GDM1 (cell line): ENCODE results near the gene CD5L.

Experiments
- DNase-seq: peaks from one replicate; lab custom pipeline; 2025; lab: John Stamatoyannopoulos, UW

CD5L gene

DNA sequence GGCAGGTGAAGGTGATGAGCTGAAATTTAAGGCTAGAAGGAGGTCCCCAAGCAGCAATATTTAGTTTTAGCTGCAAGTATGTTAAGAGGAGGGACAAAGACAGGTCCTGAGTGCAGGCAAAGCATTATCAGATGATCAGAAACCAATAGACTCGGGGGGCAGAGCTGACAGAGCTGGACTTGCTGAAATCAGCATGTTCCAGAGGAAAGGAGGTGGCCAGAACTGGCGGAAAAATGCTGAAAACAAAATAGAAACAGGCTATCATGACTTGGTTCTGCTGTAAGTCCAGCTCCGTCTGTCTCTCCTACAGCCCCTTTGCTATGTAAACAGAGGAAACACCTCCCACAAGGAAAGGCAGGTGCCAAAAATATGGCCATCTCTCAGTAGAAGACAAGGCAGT, at the start of gene CD5L:
CD5L (minus strand) TSS at position 101 of the 400 bp plus-strand sequence. CDS start 107 bp downstream, outside the sequence.
- no peak for DNase-seq

DNA sequence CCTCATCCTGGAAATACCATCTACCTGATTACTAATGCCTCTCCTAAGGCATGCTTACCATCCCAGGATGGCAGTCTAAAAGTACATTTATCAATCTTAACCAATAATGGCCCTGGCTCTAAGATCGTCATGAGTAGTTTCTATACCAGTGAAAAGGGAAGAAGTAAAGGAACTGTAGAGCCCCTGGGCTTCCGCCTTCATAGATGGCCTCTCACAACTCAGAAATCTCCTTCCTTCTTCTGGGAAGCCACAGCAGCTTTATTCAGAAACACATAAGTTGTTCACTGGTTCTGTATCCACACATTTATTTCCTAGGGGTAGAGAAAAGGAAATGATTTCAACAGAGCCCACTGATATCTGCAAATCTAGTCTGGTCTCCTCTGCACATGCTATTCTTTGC, 41.0 kb upstream of the CD5L start:
- DNase-seq: no peak

DNA sequence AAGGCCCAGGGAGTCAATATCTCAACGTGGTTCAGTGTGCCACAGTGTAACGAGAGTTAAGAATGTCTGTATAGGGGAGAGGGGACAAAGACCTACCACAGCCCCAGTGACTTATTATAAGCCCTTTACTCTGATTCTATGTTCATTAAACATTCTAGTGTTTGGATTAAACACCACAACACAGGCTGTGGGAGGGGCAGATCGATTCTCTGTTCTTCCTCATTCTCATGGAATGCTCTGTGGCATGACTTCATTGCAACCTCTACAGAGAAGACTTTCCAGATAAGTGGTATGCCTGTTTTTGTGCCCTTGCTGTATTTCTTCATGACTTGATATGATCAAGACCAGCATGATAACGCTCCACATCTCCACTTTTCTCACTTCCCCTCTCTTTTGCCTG, 39.0 kb upstream of the CD5L start:
- no peak for DNase-seq

DNA sequence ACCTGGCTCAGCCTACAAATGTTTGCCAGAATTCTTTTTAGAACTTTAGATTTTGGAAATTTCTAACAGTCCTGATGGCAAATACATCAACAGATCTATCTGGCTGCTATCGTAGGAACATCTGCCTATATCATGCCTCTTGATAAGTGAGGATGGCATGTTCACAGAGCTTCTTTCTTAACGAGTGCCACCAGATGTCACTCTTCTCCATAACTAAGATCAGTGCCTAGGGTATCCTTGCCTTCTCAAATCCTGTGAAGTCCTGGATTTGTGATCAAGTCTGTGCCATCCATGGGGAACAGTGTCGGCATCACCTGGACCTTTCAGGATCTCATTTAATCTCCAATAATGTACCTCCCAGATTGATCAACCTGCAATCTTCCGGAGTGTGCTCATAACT, 36.5 kb upstream of the CD5L start:
- DNase-seq: no peak

DNA sequence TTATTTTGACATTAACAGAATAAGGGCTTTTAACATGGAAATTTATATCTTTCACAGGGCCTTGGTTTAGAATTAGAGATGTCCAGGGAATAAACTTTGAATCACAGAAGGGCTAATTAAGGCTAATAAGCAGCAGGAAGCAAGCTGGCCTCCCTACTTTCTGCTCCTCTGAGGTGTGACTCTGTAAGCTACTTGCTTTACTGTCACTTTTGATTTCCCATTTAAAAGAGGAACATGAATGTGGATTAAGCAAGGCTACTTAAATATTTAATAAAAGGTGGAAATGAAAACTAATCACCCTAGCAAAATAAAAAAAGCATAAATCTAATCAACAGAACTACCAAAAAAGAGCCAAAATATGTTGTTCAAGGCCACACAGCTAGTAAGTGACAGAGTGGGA, 28.9 kb upstream of the CD5L start:
- no peak for DNase-seq

DNA sequence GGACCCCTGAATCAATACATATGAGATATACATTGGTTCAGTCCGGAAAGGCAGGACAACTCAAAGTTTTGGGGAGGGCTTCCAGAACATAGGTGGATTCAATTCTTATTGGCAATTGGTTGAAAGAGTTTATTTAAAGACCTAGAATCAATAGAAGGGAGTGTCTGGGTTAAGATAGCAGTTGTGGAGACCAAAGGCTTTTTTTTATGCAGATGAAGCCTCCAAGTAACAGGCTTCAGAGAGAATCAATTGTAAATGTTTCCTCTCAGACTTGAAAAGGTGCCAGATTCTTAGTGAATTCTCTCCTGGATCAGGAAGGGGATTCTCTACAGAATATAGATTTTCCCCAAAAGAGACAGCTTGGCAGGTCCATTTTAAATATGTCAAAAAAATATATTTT, 27.0 kb upstream of the CD5L start:
- no peak for DNase-seq

DNA sequence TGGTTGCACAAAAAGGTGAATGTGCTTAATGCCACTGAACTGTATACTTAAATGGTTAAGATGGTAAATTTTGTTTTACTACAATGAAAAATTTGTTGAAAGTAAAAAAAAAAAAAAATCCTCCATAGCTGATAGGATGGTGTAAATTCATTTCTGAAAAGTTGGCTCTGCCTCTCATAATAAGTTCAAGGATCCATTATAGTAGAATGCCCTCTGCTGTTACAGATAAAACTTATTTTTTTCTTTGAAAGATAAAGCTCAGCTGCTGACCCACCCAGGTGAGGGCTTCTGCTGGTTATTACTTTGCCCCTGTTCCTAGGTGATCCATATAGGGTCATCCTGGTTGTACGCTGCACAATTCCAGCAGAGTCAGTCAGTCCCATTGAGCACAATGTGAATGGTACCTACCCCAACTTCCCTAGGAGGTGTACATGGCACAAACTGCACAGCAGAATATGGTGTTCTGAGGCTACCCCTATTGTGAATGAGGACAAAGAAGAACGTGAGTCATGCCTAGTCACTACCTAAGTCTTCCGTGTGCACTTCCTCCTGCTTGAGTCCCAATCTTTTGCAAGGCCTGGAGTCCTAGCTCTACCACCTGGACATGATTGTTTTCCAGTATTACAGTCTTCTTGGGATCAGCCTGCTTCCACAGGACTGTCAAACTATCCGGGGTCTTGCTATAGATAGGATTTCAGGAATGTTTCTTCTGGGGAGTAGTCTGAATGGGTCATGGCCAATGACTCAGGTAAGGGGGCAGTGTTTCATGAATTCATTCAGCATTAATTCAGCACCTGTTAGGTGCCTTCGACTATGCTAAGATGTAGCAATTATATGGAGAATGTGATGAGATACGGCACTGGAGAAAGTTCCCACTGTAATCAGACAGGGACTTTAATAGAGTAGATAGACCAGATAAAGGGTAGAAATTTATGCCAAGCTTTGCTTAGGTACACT, 20.8 kb upstream of the CD5L start:
- no peak for DNase-seq

DNA sequence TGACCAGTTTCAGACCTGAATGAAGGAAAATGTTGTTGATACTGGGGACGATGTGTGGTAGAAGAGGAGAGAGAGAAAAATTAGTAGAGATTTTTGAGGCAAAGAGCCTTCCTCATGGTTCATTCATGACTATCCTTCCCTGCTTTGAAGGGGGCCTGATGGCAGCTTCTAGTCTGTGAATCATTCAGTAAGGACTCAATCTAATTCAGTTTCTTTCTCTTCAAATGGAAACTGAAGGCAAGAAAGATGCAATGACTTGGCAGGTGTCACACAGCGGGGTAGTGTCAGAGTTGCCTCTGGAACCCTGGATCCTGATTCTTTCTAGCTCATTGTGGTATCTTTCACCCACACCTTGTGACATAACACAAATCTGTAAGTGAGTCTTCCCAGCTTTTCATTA, 14.9 kb upstream of the CD5L start:
- DNase-seq: no peak

DNA sequence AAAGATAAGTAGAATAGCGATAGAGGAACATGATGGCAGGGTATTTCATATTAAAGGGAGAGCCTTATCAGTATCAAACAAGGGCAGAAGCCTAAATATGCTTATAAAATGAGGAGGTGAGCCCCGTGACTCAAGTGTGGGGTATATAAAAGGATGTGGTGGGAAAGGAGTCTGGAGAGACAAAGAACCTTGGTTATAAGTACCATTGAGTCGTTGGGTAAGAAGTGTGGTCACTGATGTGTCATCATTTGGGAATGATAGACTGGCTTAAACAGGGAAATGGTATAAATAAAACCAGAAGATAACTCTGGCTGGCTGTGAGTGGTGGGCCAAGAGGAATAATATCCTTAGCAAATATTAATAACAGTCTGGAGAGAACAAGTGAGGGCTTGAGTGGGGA, 10.9 kb upstream of the CD5L start:
- DNase-seq: no peak

DNA sequence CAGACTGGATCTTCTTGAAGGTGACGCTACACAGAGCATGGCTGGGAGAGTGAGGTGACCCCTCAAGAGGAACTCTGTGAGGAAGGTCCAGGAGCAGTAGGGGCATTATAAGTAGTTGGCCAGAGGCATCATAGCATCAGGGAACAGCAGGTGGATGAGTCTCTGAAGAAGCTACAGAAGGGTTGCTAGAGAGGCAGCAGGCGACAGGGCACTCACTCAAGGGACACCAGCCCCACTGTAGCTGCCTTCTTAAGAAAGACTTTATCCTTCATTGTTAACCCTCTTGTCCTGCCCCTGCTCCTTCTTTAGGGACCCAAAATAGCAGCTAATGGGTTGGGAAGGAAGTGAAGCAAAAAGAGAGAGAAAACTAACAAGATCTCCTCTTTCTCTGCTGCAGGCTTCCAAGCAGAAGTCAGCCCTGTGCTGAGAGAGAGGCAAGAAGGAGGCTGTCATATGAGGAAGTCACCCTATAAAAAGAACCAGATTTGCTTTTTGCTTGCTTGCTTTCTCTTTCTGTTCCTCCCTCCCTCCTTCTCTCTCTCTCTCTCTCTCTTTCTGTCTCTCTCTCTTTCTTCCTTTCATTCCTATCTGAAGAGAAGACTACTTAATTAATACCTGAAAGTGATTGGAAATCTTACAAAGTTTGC, 7.7 kb upstream of the CD5L start:
- no peak for DNase-seq

DNA sequence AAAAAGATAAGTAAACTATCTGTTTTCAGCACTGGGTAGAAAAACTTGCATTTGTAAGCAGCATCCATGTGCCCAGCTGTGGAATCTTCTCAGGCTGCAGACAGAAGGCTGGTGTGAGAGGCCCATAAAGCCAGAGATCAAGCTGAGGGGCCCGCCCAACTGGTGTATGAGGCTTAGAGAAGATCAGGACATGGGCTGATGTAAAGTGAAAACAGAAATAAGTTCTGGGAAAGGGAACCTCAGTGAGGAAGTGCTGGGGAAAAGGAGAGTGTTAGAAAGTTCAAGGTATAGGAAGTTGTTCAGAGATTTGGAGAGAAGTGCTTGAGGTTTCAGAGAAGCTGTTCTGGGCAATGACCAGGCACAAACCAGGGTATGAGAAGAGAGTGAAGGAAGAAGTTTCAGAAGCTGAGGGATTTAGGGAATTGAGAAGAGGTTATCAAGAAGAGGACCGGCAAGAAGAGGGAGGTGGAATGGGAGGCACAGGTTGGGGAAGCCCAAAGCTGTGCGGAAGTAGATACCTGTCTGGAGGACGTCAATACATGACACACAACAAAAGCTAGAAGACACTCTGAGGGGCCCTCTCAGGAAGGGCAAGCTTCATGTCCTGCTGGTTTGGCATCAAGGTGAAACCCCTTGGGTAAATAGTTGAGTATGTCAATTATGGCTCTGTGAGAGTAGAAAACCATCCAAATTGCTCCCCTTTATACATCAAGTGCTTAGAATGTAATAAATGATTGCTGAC, 2.7 kb upstream of the CD5L start:
- no peak for DNase-seq

DNA sequence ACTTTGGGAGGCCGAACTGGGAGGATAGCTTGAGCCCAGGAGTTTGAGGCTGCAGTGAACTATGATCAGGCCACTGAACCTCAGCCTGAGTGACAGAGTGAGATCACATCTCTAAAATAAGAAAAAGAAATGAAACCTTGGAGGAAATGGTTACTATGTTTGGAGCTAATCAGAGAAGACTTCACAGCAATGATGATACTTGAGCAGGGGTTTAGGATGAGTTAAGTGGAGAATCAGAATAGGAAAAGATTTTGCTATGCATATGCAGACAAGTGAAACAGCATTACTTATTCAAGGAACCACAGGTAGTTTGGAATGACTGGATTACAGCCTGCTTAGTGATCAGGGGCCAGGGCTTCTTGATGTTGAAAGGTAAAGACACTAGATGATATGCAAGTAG, 1.3 kb upstream of the CD5L start:
- DNase-seq: no peak

DNA sequence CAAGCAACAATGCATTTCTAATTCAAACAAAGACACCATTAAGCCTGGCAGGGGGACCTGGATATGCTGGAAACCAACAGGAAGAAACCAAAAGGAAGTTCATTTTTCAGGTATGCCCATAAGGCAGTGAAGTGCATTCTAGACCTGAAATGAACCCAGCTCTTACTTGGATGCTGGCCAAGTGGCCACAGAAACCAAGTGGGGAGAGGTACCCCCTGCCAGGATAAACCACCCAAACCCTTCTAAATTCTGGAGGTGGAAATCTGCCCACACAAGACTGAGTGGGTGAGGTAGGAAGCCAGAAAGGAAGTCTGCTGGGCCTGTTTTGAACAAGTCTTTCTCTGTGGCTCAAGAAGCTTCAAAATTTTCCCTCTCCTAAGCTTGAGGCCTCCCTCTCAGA, 2.6 kb downstream of the CD5L start:
- peak; percentile 20 for DNase-seq

DNA sequence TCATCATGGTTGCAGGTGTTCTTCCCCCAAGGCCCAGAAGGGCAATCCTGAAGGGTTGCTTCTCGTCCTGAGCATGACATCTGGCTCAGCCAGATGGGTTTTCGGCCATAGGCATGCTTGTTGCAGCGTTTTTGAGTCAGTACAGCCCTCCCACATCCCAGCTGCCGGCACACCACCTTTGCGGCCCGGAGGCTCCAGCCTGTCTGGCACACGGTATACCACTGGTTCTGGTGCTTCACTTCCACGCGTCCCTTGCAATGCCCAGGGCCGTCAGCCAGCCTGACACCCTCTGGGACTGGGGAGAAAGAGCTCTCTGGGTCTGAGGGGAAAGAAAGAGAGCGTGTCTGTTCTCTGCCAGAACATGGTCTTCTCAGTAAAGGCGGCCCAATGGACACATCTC, 7.2 kb downstream of the CD5L start:
- DNase-seq: no peak

DNA sequence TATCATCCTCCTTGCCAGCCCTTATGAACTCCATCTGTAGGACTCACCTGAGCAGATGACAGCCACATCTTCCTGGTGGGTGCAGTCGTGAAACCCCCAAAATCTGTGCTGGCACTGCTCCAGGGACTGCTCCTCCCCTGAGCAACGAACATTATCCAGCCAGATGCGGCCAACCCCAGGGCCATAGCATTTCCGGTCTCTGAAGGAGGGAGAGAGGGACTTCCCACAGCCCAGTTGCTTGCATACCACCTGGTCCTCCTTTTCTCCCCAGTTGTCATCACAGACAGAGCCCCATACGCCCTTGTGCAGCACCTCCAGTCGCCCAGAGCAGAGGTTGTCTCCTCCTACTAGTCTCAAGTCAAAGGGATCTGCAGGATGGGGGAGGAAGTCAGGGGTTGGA, 8.5 kb downstream of the CD5L start:
- no peak for DNase-seq

DNA sequence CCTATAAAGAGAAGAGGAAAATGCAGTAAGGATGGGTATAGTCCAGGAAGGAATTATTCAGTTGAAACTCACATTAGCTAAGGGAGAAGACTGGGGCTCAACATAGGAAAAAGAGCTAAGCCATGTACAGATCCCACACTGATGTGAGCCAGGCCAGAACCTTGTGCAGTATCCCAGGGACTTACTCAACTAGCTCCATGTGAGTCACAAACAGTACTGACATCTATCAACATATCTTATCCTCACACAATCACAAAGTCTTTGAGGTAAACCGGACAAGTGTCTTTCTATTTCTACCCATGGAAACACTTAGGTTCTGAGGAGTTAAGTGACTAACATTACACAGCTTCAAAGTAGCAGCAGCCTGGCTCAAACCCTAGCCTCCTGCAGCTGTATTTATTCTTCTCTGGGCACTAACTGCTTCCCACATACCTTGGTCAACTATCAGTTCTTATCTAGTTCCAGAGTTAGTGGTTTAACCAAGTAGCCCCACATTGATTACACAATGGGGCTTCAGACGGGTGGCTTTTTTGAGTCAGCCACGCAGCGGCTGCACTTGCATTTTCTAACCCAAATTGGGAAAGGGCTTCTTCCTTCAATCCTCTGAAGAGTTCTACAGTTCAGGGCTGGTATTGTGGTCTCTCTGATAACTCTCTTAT, 9.5 kb downstream of the CD5L start:
- no peak for DNase-seq

DNA sequence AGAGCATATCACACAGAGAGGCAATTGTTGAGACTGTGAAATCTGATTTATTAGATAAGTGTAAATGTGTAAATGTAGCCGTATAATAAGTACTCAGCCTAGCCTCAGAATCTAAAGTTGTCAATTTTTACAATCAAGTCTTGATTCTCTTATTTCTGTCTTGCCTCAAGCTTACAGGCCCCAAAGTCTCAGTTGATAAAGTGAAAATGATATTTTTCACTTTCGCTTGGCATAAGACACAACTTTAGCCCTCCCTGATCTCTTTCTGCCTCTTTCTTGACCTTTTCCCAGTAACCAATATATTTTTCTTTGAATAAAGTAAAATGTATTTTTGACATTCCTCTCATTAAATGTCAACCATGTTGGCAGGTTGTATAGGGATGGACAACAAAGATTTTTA, 10.7 kb downstream of the CD5L start:
- no peak for DNase-seq

DNA sequence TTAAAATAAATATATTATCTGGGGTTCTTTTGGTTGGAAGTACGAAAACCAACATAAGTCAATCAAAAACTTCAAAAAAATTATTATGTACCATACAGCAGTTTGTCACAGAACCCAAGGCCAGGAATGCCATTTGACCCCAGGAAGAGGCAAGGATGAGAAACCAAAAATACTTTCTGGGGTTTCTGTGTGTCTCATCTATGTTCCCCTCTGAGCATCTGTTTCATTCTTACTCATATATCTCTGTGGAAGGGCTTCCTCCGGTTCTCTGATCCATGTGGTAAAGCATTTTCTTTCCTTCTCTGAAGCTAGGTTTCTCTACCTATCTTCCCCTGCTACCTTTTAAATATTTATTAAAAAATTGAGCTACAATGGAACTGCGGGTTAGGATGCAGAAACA, 11.9 kb downstream of the CD5L start:
- no peak for DNase-seq

DNA sequence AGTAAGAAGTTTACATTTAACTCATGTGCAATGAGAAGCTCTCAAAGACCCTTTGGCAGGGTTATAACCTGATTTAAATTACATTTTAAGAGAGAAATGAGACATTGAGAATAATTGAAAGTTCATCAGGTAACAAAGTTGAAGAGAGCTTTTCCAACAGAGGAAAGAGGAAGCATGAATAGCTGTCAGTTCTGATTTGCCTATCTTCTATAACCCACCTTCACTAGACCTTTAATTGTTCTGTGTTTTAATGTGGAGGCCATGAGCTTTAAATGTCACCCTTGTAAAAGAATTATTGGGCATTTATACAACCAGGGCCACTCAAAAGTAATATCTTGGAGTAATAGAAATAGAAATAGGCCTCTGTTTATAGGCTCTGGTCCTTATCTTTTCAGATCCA, 12.4 kb downstream of the CD5L start:
- no peak for DNase-seq

DNA sequence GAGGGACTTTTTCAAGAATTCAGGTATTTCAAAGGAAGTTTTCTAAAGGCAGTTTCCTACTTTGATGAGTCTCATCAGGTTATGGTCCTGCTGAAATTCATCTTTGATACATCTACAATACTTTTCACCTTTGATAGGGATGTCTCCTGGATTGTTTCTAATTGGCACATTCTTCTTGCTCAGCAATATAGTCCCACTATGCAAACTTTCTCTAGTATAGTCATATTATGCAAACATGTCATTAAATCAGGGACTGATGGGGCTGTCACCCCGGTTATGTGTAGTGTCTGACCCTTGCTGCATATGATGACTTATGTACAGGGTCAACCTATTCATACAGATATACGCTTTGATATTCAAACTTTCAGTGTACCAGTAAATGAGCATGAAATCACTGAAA, 21.3 kb downstream of the CD5L start:
- DNase-seq: no peak

DNA sequence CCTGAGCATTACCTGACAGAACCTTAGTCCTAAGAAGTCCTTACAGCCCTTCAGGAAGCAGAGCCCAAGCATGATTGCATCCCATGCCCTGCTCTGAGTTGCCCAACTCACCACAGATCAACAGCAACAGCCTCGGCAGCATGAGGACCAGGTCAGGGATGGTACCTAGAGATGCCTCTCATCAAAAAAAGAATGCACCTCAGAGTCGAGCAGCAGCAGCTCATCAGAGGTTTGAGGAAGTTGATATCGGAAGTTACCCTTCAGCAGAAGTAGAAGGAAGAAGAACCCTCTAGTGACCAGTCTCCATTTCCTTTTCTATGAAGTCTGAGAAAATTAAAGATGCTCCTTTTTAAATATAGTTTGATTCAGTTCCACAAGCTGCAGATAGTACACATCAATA, 21.7 kb downstream of the CD5L start, which contains the start of gene FCRL1:
FCRL1 (minus strand) TSS at position 225 of the 400 bp plus-strand sequence; CDS start at position 142, 83 bp downstream.
- DNase-seq: no peak

DNA sequence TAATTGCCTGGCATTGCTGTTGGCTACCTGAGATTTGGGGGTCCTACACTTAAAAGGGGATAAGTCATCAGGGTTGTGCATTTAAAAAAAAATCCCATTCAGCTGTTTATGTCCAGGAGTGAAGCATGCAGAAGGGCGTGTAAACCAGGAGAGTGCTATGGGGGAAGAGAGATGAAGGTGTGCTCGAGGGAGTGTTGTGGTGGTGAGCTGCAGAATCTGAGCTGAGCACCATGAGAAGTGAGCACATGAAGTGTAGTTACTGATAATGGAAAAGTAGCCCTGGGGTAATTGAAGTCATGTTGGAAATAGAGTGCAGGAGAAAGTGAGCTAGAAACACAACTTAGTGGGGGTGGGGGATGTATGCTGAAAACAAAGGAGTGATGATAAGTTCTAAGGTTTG, 22.4 kb downstream of the CD5L start:
- no peak for DNase-seq
